Stomach (tissue), 9 donors: ENCODE measurements around the gene NMRAL1. TPM values are rescaled to one million over a fixed set of nuclear protein-coding genes. Genes with fewer than 3 reads are reported as not detected.
A peak's percentile ranks its signal among the peaks of the same experiment; 100 is the strongest.

Experiments used
- DNase-seq, 2 donors: peaks; one replicate each; pipeline versions ENCODE4 v3.0.0 to v3.0.0-alpha.2; 2013 to 2019
- H3K27ac ChIP-seq, 5 donors: fragments of 200-600 bp in 4 of 5; sonication (generic) in 4 of 5; one replicate each; pipeline ENCODE4 v1.5.1; 2013 to 2019; ENCODE audit warnings: mild to moderate bottlenecking in 1 of 5, moderate library complexity in 1 of 5
- H3K27me3 ChIP-seq, 3 donors: fragments of 200-600 bp; sonication (generic); one replicate each; pipeline ENCODE4 v1.5.1; 2017 to 2019; ENCODE audit warnings: mixed run types in 1 of 3
- H3K36me3 ChIP-seq, 4 donors: fragments of 200-600 bp; sonication (generic); 1 replicate in 3 of 4; 2 replicates in 1 of 4; pipeline ENCODE4 v1.5.1; 2016 to 2019
- H3K4me1 ChIP-seq, 4 donors: fragments of 200-600 bp; sonication (generic); one replicate each; pipeline ENCODE4 v1.5.1; 2016 to 2019
- H3K4me3 ChIP-seq, 4 donors: fragments of 200-600 bp; sonication (generic) in 3 of 4; one replicate each; pipeline ENCODE4 v1.5.1; 2016 to 2019; ENCODE audit warnings: mild to moderate bottlenecking in 1 of 4
- H3K9me3 ChIP-seq, 4 donors: fragments of 200-600 bp; sonication (generic); one replicate each; pipeline ENCODE4 v1.5.1; 2016 to 2019
- CTCF ChIP-seq, 7 experiments: fragments of 450-650 bp in 4 of 7; fragments of 200-600 bp in 3 of 7; sonication (generic) in 3 of 7; IDR thresholded peaks; one replicate each; pipeline ENCODE4 v1.5.1; 2016 to 2019; ENCODE audit warnings: antibody characterized with exemption in 7 of 7, control low read depth in 2 of 7, mild to moderate bottlenecking in 1 of 7
- EP300 ChIP-seq: sonication (generic); formaldehyde crosslinking; IDR thresholded peaks from one replicate; pipeline ENCODE4 v1.6.1; 2017; ENCODE audit warnings: antibody characterized with exemption
- POLR2A ChIP-seq, 4 donors: fragments of 450-650 bp; IDR thresholded peaks; one replicate each; pipeline ENCODE4 v1.6.1; 2016; ENCODE audit warnings: antibody characterized with exemption in 4 of 4, control low read depth in 2 of 4, mild to moderate bottlenecking in 1 of 4, moderate library complexity in 1 of 4
- POLR2AphosphoS5 ChIP-seq, 3 donors: sonication (generic); formaldehyde crosslinking; IDR thresholded peaks; one replicate each; pipeline ENCODE4 v1.6.1; 2016; ENCODE audit warnings: antibody characterized with exemption in 3 of 3
- WGBS, 5 donors: extraction: QIAGEN DNeasy Blood & Tissue Kit in 3 of 5; methylation state at CpG; one replicate each; pipeline versions ENCODE4 v1.1.5 to v1.1.7; 2013 to 2018; 5-methylcytosine and 5-hydroxymethylcytosine counted together
- intact Hi-C: fragments of 100-400 bp; cut with DNase I; formaldehyde crosslinking; loops from one replicate; pipeline ENCODE4 v1.15.1; 2023; ENCODE audit warnings: low total_unique reads
- polyA plus RNA-seq, 3 donors: library from polyadenylated mRNA; stranded (reverse); fragments of 200-250 nt; gene quantifications; one replicate each; pipeline ENCODE4 v1.2.3, GENCODE V29; 2013
- total RNA-seq, 5 donors: library from RNA; depleted of rRNA; stranded (reverse); fragments of >200 nt; gene quantifications; one replicate each; pipeline versions ENCODE4 v1.1.0 to v1.2.3, GENCODE V29; 2014 to 2016
- donor health status: healthy with polysubstance abuse.
- donor health status: Bipolar disorder and iron deficiency.
- donor health status: healthy.

The NMRAL1 gene
- total and polyA plus RNA-seq, 8 donors: 22.8 to 126 (median 79.2) TPM

- Histone ChIP-seq H3K4me1 (peaks cover 0 to 51% (median 21%) of the 10 kb centered on the region in 4 donors), H3K9me3 (no peaks in the 10 kb centered on the region), H3K27ac (no peak overlapping the region), H3K36me3 (peaks cover 0 to 7% (median 3%) of the 10 kb centered on the region in 4 donors), H3K4me3 (no peak overlapping the region), H3K27me3 (no peaks in the 10 kb centered on the region)
- WGBS, 5 donors: 78 to 87% (median 85%) methylated on average over 7 of the region's 7 CpGs
- DNase-seq: no peak
- TF ChIP-seq POLR2A (IDR thresholded peaks at IDR 0.05): no peak
- no peak for TF ChIP-seq POLR2AphosphoS5 (IDR thresholded peaks at IDR 0.05)
- TF ChIP-seq CTCF (IDR thresholded peaks at IDR 0.05): no peak
- TF ChIP-seq EP300: no peak
- intact Hi-C loops: no loop called here
Observed at GRCh38 chr16:4520913-4521312, 46.5 kb upstream of the NMRAL1 start.

GRCh38 chr16:4519274-4520058, 45.0 kb upstream of the NMRAL1 start:
- 80 to 94% (median 88%) methylated on average over 12 to 15 of the region's 15 CpGs for WGBS, 5 donors
- no peak for DNase-seq
- Histone ChIP-seq H3K36me3 (peaks cover 0 to 7% (median 4%) of the 10 kb centered on the region in 4 donors), H3K27me3 (no peaks in the 10 kb centered on the region), H3K9me3 (no peaks in the 10 kb centered on the region), H3K4me1 (peaks cover 3 to 56% (median 26%) of the 10 kb centered on the region in 4 donors), H3K27ac (no peak overlapping the region), H3K4me3 (no peak overlapping the region)
- intact Hi-C loops: no loop called here
- TF ChIP-seq EP300 (no peak), POLR2AphosphoS5 (IDR thresholded peaks at IDR 0.05) (no peak), POLR2A (IDR thresholded peaks at IDR 0.05) (no peak), CTCF (IDR thresholded peaks at IDR 0.05) (no peak)

- no peak overlapping the region for H3K27ac ChIP-seq
- H3K36me3 ChIP-seq: peaks cover 7 to 20% (median 17%) of the 10 kb centered on the region in 4 donors
- TF ChIP-seq CTCF (IDR thresholded peaks at IDR 0.05) (peak in 2 of 7 experiments; percentile 38 to 45), POLR2A (IDR thresholded peaks at IDR 0.05) (no peak)
- H3K4me3 ChIP-seq: no peak overlapping the region
- no peaks in the 10 kb centered on the region for H3K9me3 ChIP-seq
- peak in 1 of 2 donors; percentile 73 for DNase-seq
- H3K27me3 ChIP-seq: no peaks in the 10 kb centered on the region
- intact Hi-C loops: no loop called here
- 60 to 81% (median 67%) methylated on average over 8 to 12 of the region's 12 CpGs for WGBS, 5 donors
- H3K4me1 ChIP-seq: peaks cover 18 to 60% (median 35%) of the 10 kb centered on the region in 4 donors
Observed at GRCh38 chr16:4517812-4518680, 43.6 kb upstream of the NMRAL1 start.

GRCh38 chr16:4515611-4516233, 41.3 kb upstream of the NMRAL1 start:
- Histone ChIP-seq H3K4me3 (no peak overlapping the region), H3K27me3 (no peaks in the 10 kb centered on the region), H3K4me1 (peaks cover 29 to 72% (median 44%) of the 10 kb centered on the region in 4 donors), H3K9me3 (no peaks in the 10 kb centered on the region), H3K27ac (peak overlapping the region in 4 of 5 donors; percentile 63 to 82 (median 74)), H3K36me3 (peaks cover 23 to 38% (median 36%) of the 10 kb centered on the region in 4 donors)
- intact Hi-C loops: no loop called here
- 28 to 42% (median 36%) methylated on average over 5 of the region's 5 CpGs for WGBS, 5 donors
- no peak for TF ChIP-seq POLR2AphosphoS5 (IDR thresholded peaks at IDR 0.05)
- TF ChIP-seq CTCF (IDR thresholded peaks at IDR 0.05): no peak
- TF ChIP-seq EP300: no peak
- TF ChIP-seq POLR2A (IDR thresholded peaks at IDR 0.05): no peak
- no peak for DNase-seq
